GM19043 (cell line): ENCODE measurements around the gene FOXK1.
"Not testable (repeated sequence)": the region's sequence is repeated elsewhere in the genome, so short reads cannot be mapped to it uniquely, and the experiment has no call there.

ENCODE experiments used
- ATAC-seq: cut with Tn5 transposase; IDR thresholded peaks from one replicate; pipeline ENCODE4 v1.9.1; 2021; ENCODE audit warnings: low read depth; ENCODE audit not compliant: unreplicated experiment

FOXK1 gene

GRCh38 chr7:4681886-4682620 is at the start of gene FOXK1:
TSS of gene FOXK1 (plus strand) at chr7:4682295. CDS start at chr7:4682309, 14 bp downstream.
- peak; percentile 53 for ATAC-seq

- no peak for ATAC-seq
Observed at GRCh38 chr7:4633012-4633411, 49.1 kb upstream of the FOXK1 start.

- ATAC-seq: no peak
Observed at GRCh38 chr7:4634166-4634565, 47.9 kb upstream of the FOXK1 start.

- no peak for ATAC-seq
Observed at GRCh38 chr7:4638781-4639575, 43.1 kb upstream of the FOXK1 start.

- no peak for ATAC-seq
Observed at GRCh38 chr7:4641091-4641666, 40.9 kb upstream of the FOXK1 start.

GRCh38 chr7:4641667-4642467 is 40.2 kb upstream of the FOXK1 start:
- ATAC-seq: peak; percentile 76

- no peak for ATAC-seq
Observed at GRCh38 chr7:4642468-4643203, 39.5 kb upstream of the FOXK1 start.

GRCh38 chr7:4643204-4643471 is 39.0 kb upstream of the FOXK1 start:
- ATAC-seq: not testable (repeated sequence)

GRCh38 chr7:4645246-4645645 is 36.8 kb upstream of the FOXK1 start:
- no peak for ATAC-seq

GRCh38 chr7:4648111-4648510 is 34.0 kb upstream of the FOXK1 start:
- ATAC-seq: no peak

- ATAC-seq: no peak
Observed at GRCh38 chr7:4650433-4651047, 31.6 kb upstream of the FOXK1 start.

GRCh38 chr7:4653771-4654170 is 28.3 kb upstream of the FOXK1 start:
- ATAC-seq: no peak

- no peak for ATAC-seq
Observed at GRCh38 chr7:4655311-4655710, 26.8 kb upstream of the FOXK1 start.

GRCh38 chr7:4655896-4656295 is 26.2 kb upstream of the FOXK1 start:
- ATAC-seq: no peak

GRCh38 chr7:4657640-4658417 is 24.3 kb upstream of the FOXK1 start:
- ATAC-seq: no peak

- ATAC-seq: no peak
Observed at GRCh38 chr7:4659551-4660286, 22.4 kb upstream of the FOXK1 start.

GRCh38 chr7:4661871-4662270 is 20.2 kb upstream of the FOXK1 start:
- ATAC-seq: no peak

GRCh38 chr7:4663239-4664018 is 18.7 kb upstream of the FOXK1 start:
- no peak for ATAC-seq
